NCI-H1048 (cell line): Measurements from ENCODE around the gene ALKBH3.

Source experiments
- DNase-seq: peaks from one replicate; lab custom pipeline; 2025; lab: John Stamatoyannopoulos, UW

The ALKBH3 gene

DNA sequence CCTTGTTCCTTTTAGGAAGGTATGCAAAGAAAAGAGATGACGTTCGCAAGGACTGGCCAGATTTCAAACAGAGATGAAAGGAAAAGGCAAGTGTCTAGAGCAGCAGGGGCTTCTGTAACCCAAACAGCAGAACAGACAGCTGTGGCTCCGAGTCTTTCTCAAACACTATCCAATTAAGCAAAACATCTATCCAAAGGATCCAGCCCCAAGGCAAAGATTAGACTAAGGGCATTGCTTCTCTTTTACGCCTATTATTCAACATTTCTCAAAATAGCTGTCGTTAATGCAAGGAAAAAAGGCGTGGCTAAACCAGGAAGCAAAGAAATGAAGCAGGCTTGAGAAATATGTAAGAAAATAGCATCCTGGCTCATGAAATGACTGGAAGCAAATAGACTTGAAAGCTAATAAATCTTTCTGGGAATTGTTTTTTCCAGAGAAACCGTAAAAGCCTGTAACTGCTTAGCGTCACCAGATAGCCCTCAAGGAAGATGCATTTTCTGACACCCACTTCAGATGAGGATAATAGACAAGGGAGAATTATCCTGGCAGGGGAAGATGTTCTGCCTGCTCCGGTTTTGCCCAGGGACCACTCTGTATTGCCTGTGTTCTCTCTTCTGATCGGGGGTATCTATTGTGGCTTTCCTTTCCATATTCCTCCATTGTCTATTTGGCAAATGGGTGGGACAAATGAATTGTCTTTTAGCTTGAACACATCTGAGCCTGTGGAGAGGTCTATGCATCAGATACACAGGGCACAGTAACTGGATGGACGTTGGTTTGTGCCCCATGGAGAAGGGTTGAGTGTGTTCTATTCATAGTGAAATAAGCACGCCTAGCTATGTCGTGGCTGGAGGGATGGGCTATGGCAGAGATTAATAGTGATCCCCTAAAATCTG, 82.0 kb downstream of the ALKBH3 start:
- DNase-seq = no peak

DNA sequence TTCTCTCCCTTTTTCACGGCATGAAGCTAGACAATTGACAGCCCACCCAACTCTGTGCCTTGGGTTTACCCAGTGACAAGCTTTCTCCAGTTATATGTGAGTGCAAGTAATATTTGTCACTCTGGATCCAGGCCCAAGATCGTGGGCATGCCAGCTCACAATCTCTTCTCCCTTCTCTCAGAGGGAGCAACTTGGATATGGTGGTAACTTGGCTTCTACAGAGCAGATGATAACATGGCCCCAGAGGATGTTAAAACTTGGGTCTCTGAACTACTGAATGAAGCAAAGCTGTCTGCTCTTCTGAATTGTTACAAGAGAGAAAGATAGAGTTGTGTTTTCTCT, 82.6 kb downstream of the ALKBH3 start:
- DNase-seq = no peak

DNA sequence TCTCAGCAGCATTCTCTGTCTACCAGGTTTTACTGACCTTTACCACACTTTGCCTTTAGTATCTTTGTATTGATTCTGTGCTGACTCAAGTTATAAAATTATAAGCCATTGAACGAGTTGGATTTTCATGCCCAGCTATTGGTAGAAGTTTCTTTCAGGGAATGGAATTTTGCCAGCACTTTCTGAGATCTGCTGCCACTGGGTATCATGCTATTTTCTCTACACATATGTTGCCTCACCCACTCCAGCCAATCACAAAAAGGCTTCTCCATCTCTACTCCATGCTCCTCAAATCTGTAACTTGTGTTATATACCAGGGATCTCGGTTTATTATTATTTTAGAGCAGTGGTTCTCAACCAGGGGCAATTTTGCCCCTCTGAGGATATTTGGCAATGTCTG, 87.0 kb downstream of the ALKBH3 start:
- no peak for DNase-seq

DNA sequence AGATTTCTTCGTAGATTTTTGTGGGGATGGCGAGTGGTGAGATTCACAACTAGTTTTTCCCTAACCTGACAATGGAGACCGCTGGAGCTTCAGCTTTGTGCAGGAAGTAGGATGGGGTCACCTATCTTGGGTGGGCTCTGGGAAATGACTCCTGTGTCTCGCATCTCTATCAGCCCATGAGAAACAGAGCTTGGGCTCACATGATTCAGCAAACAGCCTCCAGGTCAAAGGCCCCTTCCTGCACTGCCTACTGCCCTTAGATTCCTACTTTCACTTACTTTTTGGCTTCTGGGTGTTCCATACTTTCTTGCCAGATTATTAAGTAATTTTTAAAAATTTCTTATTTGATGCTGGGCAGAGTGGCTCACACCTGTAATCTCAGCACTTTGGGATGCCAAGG, 88.1 kb downstream of the ALKBH3 start:
- no peak for DNase-seq

DNA sequence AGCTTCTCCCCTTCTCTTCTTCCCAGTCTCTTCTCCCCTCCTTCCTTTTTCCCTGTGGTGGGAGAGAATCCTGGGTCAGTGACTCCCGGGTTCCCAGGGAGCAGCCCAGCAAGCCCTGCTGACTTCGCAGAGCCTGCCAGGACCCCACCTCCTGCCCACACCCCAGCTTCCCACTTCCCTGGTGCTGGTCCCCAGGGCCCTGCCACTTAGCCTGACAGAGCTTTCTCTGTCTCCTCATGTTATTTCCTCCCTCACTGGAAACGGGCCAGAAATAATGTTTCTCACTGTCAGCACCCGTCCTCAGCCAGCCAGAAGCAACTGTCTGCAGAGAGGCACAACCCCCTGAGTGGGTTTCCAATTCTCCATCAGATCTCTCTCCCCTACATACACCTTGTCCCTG, 88.9 kb downstream of the ALKBH3 start:
- DNase-seq = no peak
